ENCODE measurements around the gene BRPF1. TPM values are rescaled to one million over a fixed set of nuclear protein-coding genes. Genes with fewer than 3 reads are reported as not detected.

The BRPF1 gene
- total RNA-seq, 2 experiments from 2014 or later: 31.5 to 31.9 TPM

DNA sequence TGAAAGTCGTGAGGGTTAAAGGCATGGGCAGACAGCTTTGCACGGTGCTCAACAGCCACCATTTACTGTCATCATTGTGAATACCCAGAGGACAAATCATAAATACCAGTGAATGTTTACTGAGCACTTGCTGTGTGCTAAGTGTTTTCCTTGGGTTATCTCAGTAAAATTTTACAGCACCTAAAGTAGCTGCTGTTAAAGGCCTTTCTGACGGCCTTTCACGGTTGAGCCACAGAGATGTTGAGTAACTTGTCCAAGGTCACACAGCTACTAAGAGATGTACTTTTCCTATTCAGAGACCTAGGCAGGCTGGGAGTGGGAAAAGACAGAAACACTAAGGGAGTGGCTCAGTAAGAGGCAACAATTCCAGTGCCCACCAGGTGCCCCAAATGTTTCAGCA is 28.3 kb upstream of the BRPF1 start:
- Histone ChIP-seq H3K4me1 (ENCODE audit: insufficient read depth, low read length, poor library complexity, severe bottlenecking) (no peaks in the 10 kb centered on the region), H3K9me3 (ENCODE audit: low read length) (no peaks in the 10 kb centered on the region), H3K27ac (ENCODE audit: low read depth, low read length, poor library complexity, severe bottlenecking) (no peak overlapping the region), H3K4me2 (ENCODE audit: low read length) (no peak overlapping the region), H4K20me1 (ENCODE audit: insufficient read depth, low read length) (no peaks in the 10 kb centered on the region), H2AFZ (ENCODE audit: low read length) (no peak overlapping the region), H3K79me2 (ENCODE audit: insufficient read depth, low read depth, low read length) (no peaks in the 10 kb centered on the region), H3K36me3 (ENCODE audit: insufficient read depth, low read length) (peaks cover under 1% of the 10 kb centered on the region; the same call in 1 of the 2 replicates), H3K4me3 (ENCODE audit: low read depth, low read length, poor library complexity, severe bottlenecking) (no peak overlapping the region), H3K9me2 (ENCODE audit: insufficient read depth, low read length) (no peaks in the 10 kb centered on the region)
- intact Hi-C loops (cut with micrococcal nuclease; ENCODE audit: unreplicated experiment): no loop called here
- BruUV-seq (replicated peaks): no TSS peak
- POLR2A ChIA-PET: no interaction called here
- CTCF ChIA-PET (ENCODE audit: unreplicated experiment): no interaction called here
- no peak for TF ChIP-seq EZH2phosphoT487 (IDR thresholded peaks at IDR 0.05; ENCODE audit: borderline replicate concordance, low read depth, low read length)
- TF ChIP-seq, protein P1, sequence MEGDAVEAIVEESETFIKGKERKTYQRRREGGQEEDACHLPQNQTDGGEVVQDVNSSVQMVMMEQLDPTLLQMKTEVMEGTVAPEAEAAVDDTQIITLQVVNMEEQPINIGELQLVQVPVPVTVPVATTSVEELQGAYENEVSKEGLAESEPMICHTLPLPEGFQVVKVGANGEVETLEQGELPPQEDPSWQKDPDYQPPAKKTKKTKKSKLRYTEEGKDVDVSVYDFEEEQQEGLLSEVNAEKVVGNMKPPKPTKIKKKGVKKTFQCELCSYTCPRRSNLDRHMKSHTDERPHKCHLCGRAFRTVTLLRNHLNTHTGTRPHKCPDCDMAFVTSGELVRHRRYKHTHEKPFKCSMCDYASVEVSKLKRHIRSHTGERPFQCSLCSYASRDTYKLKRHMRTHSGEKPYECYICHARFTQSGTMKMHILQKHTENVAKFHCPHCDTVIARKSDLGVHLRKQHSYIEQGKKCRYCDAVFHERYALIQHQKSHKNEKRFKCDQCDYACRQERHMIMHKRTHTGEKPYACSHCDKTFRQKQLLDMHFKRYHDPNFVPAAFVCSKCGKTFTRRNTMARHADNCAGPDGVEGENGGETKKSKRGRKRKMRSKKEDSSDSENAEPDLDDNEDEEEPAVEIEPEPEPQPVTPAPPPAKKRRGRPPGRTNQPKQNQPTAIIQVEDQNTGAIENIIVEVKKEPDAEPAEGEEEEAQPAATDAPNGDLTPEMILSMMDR (conservative IDR thresholded peaks at IDR 0.05; ENCODE audit: low read length): no peak
- no peak for DNase-seq (ENCODE audit: low spot score)

DNA sequence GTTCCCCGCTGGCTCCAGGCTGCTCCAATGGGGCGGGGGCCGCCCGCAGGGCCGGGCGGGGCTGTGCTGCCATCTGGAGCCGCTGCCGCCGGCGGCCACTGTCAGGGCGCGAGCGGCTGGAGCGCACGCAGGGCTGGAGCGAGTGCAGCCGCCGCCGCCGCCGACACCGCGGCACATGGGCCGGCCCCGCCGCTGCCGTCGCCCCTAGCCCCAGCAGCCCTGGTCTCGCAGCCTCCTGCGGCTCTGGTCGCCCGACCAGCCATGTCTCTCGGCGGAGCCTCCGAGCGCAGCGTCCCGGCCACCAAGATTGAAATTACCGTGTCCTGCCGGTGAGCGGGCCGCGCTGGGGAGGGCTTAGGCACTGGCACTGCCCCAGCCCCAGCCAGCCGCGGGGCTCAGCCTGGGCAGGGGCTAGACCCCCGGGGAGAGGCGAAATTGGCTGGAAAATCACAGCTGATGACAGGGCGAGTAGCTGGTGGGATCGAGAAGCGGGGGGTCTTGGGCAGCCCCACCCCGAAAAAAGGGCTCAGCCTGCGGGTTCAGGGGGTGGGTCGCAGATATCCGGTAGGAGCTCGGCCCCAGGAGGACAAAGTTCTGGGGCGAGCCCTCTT is 27.7 kb upstream of the BRPF1 start, which contains the start of gene CPNE9:
CPNE9 (plus strand) TSS at position 98 of the 611 bp plus-strand sequence; CDS start at position 262, 164 bp downstream.
- intact Hi-C loops (cut with micrococcal nuclease; ENCODE audit: unreplicated experiment): no loop called here

More for the DNA sequence above, 27.7 kb upstream of the BRPF1 start, which contains the start of gene CPNE9:
- Histone ChIP-seq H3K4me1 (ENCODE audit: insufficient read depth, low read length, poor library complexity, severe bottlenecking) (no peaks in the 10 kb centered on the region), H3K4me3 (ENCODE audit: low read depth, low read length, poor library complexity, severe bottlenecking) (no peak within 1 kb of the TSS), H4K20me1 (ENCODE audit: insufficient read depth, low read length) (no peaks in the 10 kb centered on the region), H3K9me2 (ENCODE audit: insufficient read depth, low read length) (no peaks in the 10 kb centered on the region), H3K27ac (ENCODE audit: low read depth, low read length, poor library complexity, severe bottlenecking) (no peak within 1 kb of the TSS), H3K79me2 (ENCODE audit: insufficient read depth, low read depth, low read length) (no peaks in the 10 kb centered on the region), H3K4me2 (ENCODE audit: low read length) (no peak within 1 kb of the TSS), H2AFZ (ENCODE audit: low read length) (no peak within 1 kb of the TSS), H3K36me3 (ENCODE audit: insufficient read depth, low read length) (no peaks in the 10 kb centered on the region), H3K9me3 (ENCODE audit: low read length) (no peaks in the 10 kb centered on the region)
- BruUV-seq (replicated peaks): no TSS peak
- ChIA-PET CTCF (ENCODE audit: unreplicated experiment) (no interaction called here), POLR2A (no interaction called here)
- no peak for DNase-seq (ENCODE audit: low spot score)
- TF ChIP-seq EZH2phosphoT487 (IDR thresholded peaks at IDR 0.05; ENCODE audit: borderline replicate concordance, low read depth, low read length): no peak
- TF ChIP-seq, protein P1 (conservative IDR thresholded peaks at IDR 0.05; ENCODE audit: low read length): no peak
